ENCODE measurements around the gene MRPS18A. TPM values are rescaled to one million over a fixed set of nuclear protein-coding genes. Genes with fewer than 3 reads are reported as not detected.

The MRPS18A gene
- total and polyA plus RNA-seq, 2 of the 13 experiments (the other 11 are each of a cell fraction or from before 2014, with no cell fraction given) = 87.8 to 89.1 TPM

GRCh38 chr6:43695967-43696291 is 8.3 kb upstream of the MRPS18A start (continued):
- TF ChIP-seq AHDC1 (CRISPR knock-in tag; IDR thresholded peaks at IDR 0.05; ENCODE audit: borderline replicate concordance) = 0 out of 2 replicates have a peak, but pooled peaks have one; percentile 36
- 0 out of 2 replicates have a peak, but pooled peaks have one; percentile 31 for TF ChIP-seq CREM (IDR thresholded peaks at IDR 0.05)
- TF ChIP-seq CREM (CRISPR knock-in tag; IDR thresholded peaks at IDR 0.05) = no peak
- TF ChIP-seq ZFY (CRISPR knock-in tag; IDR thresholded peaks at IDR 0.05) = no peak
- no peak for TF ChIP-seq ZFP36L1 (CRISPR knock-in tag; IDR thresholded peaks at IDR 0.05)
- peak; percentile 87 for TF ChIP-seq ZNF3 (CRISPR knock-in tag; IDR thresholded peaks at IDR 0.05)
- no peak for TF ChIP-seq ZC3H4 (CRISPR knock-in tag; IDR thresholded peaks at IDR 0.05; ENCODE audit: borderline replicate concordance)
- TF ChIP-seq E2F2 (CRISPR knock-in tag; IDR thresholded peaks at IDR 0.05; ENCODE audit: borderline replicate concordance) = no peak
- TF ChIP-seq ISX (CRISPR knock-in tag; conservative IDR thresholded peaks at IDR 0.05) = no peak
- TF ChIP-seq ZNF281 (CRISPR knock-in tag; IDR thresholded peaks at IDR 0.05; ENCODE audit: borderline replicate concordance) = no peak
- TF ChIP-seq ZFYVE20 (CRISPR knock-in tag; IDR thresholded peaks at IDR 0.05; ENCODE audit: borderline replicate concordance, low read depth) = no peak
- TF ChIP-seq POLR2AphosphoS5 (IDR thresholded peaks at IDR 0.05; ENCODE audit: low read depth, low read length) = no peak
- no peak for TF ChIP-seq PRDM10 (CRISPR knock-in tag; IDR thresholded peaks at IDR 0.05; ENCODE audit: low read depth)
- no peak for TF ChIP-seq ZNF780A (CRISPR knock-in tag; IDR thresholded peaks at IDR 0.05)
- no peak for TF ChIP-seq ZNF350 (CRISPR knock-in tag; IDR thresholded peaks at IDR 0.05; ENCODE audit: borderline replicate concordance, low read depth)
- no peak for TF ChIP-seq MXI1 (IDR thresholded peaks at IDR 0.05; ENCODE audit: borderline replicate concordance, low read depth, low read length)
- no peak for TF ChIP-seq AHR (CRISPR knock-in tag; IDR thresholded peaks at IDR 0.05)

Data from HepG2 (cell line).